ENCODE measurements around the gene DVL2.
A peak's percentile ranks its signal among the peaks of the same experiment; 100 is the strongest.
"Not testable (repeated sequence)": the region's sequence is repeated elsewhere in the genome, so short reads cannot be mapped to it uniquely, and the experiment has no call there.

Gene DVL2

DNA sequence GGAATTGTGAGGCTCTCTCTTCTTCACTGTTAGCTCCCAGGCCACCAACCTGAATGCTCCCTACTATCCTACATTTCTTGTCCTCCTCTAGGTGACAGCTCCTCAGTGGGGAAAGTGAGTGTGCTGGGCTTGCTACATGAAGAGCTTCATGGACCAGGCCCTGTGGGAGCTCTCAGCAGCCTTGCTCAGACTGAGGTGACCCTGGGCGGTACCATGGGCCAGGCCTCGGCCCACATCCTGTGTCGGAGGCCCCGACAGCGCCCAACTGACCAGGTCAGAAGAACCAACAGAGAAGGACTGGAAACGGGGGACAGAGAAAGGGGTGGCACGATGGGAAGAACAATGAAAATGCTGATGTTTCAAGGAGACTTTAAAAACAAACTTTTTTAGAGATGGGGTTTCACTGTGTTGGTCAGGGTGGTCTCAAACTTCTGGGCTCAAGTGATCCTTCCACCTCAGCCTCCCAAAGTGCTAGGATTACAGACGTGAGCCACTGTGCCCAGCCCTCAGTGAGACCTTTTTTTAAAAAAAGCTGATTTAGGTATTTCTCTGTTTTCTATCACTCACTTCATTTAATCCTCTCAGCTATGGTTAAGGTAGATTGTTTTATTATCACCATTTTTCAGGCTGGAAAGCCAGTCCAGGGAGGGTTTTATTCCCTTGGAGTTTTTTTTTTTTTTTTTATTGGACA lies 22.6 kb upstream of the DVL2 start:
- no peak for DNase-seq (ENCODE audit: low spot score)

DNA sequence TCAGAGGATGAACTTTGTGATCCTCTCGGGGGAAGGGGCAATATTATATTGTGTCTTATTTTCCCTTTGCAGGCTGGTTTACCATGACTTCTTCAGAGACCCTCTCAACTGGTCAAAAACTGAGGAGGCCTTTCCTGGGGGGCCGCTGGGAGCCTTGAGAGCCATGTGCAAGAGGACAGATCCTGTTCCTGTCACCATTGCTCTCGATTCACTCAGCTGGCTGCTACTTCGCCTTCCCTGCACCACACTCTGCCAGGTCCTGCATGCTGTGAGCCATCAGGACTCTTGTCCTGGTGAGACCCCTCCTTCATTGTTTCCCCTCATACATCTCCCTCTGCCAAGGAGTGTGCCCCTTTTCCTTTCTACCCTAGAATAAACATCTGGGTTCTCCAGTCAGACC lies 20.2 kb upstream of the DVL2 start:
- no peak for DNase-seq (ENCODE audit: low spot score)

DNA sequence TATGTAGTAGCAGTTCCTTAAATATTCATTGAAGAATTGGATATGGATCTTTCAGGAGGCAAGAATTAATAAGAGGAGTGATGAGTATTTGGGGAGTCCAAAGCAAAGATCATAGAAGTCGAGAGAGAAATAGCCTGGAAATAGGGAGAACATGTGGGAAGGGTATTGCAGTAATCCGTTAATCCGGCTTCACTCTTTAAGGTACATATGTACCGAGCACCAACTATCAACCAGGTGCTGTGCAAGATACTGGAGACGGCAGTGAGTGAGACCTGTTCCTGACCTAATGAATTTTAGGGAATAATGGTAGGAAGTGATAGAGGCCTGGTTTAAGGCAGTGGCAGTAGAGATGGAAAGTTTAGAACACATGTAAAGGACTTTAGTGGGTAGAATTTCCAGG lies 18.8 kb upstream of the DVL2 start:
- no peak for DNase-seq (ENCODE audit: low spot score)

DNA sequence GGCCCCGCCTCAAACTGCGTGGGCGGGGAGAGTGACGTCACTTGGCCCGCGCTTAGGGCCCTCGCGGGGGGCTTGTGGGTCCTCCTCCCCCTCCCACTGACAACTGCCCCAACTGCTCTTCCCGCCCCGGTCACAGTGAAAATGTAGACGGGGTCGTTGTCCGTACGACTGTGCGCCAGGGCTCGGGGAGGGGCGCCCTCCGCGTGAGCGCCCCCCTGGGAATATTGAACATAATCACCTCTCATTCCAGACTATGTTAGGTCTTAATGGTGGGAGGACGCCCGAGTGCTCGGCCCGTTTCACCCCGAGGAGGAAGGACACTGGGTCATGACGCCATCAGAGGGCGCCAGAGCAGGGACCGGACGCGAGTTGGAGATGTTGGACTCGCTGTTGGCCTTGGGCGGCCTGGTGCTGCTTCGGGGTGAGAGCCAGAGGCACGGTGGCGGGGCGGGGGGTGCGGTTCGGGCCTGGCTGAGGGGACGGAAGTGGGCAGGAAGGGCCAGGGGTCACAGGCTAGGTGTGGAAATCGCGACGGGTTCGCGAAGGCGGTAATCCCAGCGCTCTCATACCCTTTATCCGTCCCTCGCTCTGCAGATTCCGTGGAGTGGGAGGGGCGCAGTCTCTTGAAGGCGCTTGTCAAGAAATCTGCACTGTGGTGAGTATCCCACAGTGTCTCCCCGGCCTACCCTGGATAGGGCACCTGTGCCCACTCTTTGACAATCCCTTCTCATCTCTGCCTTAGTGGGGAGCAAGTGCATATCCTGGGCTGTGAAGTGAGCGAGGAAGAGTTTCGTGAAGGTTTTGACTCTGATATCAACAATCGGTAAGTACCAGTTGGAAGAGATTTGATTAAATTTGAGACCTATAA lies 18.1 kb upstream of the DVL2 start, which contains the start of gene ELP5:
TSS of gene ELP5 (plus strand) at position 40 of the 868 bp plus-strand sequence. CDS start at position 376, 336 bp downstream.
- peak; percentile 81 for DNase-seq (ENCODE audit: low spot score)

DNA sequence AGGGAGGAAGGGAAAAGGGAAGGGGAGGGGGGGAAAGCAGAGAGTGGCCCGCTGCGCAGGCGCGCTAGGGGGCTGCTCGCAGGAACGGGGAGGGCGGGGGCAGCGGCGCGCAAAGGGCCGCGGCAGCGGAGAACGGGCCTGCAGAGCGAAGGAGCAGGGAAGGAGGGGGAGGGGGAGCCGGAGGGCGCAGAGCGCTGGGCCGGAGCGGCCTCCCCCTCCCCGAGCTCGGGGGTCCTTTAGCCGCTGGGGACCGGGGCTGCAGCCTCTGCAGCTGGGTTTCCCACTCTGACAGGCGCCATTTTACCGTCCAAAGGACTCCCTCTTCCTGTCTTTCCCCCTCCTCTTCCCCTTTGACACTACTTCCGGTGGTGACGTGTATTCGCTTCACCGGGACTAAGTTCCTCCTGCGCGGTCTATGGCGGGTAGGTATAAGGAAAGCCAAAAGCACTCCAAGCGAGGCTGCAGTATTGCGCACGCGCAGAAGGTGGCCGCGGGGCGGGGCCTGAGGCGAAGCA lies 17.4 kb upstream of the DVL2 start, which contains the start of gene CTDNEP1:
TSS of gene CTDNEP1 (minus strand) at position 74 of the 515 bp plus-strand sequence. CDS start 438 bp downstream, outside the sequence.
- peak; percentile 99 for DNase-seq (ENCODE audit: low spot score)

DNA sequence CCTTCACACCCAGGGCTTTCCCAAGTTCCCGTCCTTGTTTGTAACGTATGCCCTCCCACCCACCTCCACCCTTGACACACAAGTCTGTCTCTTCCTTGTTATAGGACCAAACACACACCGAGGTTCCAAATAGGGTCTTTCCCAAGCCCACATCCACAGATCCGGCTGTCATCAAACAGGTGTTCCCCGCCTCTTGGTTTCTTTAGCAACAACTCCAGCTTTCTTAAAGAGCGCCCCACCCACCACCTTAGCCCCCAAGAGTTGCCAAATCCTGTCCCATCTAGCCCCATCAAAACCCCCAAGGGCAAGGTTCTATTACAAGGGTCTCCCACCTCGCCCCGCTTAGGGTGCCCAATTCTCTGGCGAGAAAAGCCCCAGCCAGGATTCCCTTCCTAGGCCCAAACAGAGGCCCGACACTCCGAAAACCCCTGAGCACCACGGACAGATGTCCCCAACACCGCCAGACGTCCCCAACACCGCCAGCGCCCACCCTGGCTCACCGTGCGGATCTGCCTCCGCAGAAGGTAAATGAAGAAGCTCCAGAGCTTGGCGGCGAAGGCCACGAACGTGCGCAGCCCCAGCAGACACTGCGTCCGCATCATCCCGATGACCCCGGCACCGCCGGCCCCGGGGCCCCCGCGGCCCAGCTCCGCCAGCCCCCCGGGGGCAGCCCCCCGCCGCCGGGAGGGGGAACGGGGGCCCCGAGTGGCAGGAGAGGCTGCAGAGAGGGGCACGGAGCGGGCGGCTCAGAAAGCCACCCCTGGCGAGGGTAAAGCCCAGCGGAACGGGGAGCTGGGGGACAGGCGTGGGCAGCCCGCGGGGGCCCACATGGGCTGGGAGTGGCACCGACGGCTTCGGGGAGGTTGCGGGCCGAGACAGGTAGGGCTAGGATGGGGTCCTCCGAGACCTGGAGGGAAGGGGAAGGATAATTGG lies 16.6 kb upstream of the DVL2 start:
- DNase-seq (ENCODE audit: low spot score) = no peak

DNA sequence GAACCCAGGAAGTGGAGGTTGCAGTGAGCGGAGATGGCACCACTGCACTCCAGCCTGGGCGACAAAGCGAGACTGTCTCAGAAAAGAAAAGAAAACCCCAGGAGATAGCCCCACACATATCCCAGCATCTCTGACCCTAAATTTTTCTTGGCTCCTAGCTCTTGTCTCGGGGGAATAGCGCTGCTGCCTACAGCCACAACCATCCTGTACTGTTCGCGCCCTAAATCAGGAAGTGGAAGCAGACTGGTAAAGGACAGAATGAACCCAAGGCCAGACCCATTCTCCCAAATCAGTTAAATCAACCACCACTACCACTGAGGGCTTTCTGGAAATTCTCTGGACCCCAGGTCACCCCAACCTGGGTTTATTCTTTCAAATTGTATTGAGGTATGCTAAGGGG lies 15.5 kb upstream of the DVL2 start:
- DNase-seq (ENCODE audit: low spot score) = no peak

DNA sequence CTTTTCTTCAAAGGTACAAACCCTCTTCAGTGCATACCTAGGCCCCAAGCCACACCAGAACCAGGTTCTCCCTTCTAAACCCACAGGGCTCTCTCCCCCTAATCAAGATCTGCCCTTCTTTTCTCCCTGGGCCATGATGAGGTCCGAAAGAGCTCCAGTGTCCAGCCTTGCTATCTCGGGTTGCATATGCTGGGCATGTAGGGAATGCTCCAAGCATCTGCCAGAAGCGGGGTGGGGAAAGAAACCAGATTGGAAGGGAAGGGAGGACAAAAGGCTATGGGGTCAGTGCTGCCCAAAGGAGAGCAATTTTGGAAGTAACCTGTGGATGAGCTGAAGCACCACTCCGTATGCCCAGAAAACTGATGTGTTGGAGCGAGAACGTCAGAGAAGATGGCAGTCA lies 14.9 kb upstream of the DVL2 start:
- no peak for DNase-seq (ENCODE audit: low spot score)

DNA sequence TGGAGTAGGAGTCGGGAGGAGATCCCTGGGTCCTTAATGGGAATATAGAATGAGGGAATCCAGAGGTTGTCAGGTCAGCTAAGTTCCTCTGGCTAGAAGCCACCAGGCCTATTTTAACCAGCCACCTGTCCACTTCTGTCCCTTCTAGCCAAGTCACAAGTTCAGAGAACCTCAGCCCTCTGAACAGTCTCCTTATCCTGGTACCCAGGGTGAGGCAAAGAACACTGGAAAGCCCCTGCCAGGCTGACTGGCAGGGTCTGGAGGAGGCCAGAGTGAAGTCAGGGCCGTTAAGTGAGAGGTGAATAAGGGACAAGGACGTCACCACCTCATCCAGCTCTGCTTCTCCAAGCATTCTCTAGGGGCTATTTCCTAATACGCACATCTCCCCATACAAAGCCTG lies 14.5 kb upstream of the DVL2 start:
- DNase-seq (ENCODE audit: low spot score) = no peak

DNA sequence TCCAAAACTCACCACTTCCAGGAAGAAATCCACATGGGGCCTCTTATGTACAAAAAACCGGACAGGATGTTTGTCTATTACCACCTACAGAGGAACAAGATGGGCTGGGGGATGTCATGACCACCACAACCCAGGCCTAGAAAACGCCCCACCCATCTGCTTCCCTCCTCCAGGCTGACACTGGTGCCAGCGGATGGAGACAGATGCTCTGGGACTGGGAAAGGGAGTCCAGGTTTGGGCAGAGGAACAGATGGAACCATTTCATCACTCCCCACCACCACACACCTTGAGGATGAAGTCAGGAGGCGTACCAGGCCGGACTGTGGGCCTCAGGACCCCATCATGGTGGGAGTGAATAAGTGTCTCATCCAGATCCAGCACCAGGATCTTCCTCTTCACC lies 12.5 kb upstream of the DVL2 start:
- DNase-seq (ENCODE audit: low spot score) = no peak

DNA sequence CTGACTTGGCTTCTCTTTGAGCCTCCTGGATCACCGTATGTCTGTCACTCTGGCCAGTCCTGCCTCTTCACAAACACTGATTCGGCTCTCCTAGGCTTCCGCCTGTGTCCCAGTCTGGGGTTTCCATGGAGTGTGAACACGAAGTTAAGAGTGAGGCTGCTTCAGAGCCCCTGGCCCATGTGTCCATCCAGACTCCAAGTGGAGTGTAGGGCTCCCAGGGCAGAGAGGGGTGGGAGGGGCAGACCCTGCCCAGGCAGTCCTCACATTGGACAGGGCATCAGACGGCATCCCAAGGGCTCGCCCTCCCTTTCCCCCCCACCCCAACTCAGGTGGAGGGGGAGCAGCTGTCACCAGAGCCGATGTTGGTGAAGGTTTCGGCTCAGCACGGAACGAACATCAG lies 9.5 kb upstream of the DVL2 start:
- DNase-seq (ENCODE audit: low spot score) = not testable (repeated sequence)

DNA sequence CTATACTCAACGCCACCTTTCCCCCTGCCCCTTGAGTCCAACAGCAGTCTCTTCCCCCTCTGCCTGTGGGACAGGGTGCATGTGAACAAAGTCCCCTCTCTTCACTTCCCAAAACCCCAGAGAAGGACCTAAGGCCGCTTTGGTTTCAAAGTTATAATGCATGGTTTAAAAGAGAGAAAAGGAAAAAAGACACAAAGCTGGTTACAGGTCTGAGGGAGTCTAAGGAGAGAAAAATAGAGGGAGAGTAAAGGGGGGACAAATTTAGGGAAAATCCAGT lies 9.1 kb upstream of the DVL2 start:
- DNase-seq (ENCODE audit: low spot score) = no peak

DNA sequence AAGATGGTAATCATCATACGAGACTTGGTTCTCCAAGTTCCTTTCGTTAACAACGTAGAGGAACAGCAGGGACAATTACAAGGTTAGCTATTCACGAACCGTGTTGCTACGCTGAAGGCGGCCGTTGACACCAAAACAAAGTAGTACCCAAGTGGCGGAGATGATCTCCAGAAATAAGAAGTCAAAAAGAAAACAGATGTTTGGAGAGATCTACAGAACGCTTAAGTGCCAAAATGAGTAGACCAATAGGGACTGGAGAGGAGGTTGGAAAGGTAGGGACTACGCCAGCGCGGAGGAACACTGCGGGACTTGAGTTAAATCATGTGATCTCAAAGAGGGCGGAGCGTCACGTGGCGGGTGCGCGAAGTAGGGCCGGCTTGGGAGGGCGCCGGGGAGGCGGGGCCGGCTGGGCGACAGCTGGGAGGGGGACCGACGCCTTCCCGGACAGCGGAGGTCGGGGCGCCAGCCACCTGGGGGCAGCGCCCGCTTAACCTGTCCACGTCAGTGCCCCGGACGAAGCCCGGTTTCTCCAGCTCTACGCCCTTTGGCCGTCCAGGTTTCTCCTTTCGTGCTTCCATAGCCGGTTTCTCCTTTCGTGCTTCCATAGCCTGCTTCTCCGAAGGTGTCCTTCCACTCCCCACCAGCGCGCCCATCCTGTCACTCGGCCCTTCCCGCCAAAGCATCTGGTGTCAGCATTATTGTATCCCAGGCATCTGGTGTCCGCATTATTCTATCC lies 8.6 kb upstream of the DVL2 start:
- peak; percentile 91 for DNase-seq (ENCODE audit: low spot score)

DNA sequence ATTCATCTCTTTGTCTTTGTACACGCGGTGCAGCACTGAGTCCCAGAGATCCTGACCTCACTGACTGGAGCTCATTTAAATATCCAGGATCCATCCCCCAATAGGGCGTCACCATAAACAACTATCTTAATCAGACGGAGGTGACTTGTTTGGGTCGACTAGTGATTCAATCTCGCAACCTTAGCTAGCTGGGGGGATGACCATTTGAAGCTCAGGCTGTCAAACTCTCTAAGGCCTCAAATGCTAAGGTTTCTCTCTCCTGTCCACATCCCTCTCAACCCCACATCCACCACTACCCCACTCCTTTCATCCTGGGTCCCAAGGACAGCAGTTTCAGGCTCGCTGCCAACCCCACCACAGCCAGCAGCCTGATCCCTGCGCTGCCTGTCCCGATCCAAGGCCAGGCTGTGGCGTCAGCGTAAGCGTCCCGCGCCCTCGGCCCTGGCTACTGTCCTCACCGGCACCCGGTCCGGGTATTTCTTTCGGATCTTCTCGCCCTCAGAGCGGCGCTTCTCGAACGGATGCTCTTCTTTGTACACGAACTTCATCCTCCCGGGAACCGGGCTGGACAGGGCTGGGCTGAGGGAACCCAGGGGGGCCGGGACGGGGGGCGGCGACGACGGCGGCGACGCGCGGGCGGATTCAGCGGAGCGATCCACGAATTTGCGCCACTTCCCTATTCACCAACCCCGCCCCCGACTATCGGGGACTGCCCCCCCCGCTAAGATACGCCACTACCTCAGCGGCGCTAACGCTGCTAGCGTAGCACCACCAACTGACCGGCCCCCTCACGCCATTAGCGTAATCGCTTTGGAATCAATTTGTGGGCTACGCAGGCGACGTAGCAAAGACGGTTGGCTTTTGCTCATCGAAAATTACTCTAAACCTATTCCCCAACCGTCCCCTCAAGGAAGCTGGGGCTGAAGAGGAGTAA lies 7.7 kb upstream of the DVL2 start, which contains the start of gene GABARAP:
TSS of gene GABARAP (minus strand) at position 667 of the 934 bp plus-strand sequence. CDS start at position 548, 119 bp downstream.
- peak; percentile 88 for DNase-seq (ENCODE audit: low spot score)

DNA sequence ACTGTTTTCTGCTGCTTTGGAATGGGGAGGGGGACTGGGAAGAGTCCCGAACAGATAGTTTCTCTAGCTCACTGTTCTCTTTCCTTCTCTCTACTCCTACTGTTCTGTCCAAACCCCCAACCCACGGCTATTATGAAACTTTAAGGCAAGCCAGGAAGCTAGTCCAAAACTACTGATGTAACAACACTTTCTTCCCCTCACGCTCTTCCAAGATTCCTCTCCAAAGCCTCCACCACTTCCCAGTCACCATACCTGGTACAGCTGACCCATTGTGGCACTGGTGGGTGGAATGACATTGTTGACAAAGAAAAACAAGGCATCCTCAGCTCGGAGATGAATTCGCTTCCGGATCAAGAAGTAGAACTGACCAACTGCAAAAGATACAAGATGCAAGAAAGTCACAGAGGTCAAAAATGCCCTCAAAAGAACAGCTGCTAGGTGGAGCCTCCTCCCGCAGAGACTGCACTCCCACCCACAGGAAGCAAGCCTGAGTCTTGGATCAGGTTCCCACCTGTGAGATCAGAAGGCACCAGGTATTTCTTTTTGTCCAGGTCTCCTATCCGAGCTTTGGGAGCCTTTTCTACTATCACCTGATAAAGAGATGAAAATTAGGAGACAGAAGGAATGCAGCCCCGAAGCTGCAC lies 6.9 kb upstream of the DVL2 start:
- no peak for DNase-seq (ENCODE audit: low spot score)

DNA sequence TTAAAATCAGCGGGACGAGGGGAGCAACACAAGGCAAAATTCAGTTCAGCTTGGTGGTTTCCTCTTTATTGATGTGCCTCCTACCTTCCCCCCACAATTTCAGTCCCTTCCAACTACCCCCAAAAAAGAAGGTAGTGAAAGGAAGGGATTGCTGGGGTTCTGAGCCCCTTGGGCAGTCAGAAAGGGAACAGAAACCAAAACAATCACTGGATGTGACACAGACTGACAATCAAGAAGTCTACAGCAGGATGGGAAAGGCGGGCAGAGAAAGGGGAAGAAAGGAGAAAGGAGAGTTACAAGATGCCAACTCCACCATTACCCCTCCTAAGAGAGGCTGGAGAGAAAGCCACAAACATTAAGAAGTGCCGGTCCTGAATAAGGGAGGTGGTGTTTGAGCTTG lies 6.1 kb upstream of the DVL2 start:
- no peak for DNase-seq (ENCODE audit: low spot score)

DNA sequence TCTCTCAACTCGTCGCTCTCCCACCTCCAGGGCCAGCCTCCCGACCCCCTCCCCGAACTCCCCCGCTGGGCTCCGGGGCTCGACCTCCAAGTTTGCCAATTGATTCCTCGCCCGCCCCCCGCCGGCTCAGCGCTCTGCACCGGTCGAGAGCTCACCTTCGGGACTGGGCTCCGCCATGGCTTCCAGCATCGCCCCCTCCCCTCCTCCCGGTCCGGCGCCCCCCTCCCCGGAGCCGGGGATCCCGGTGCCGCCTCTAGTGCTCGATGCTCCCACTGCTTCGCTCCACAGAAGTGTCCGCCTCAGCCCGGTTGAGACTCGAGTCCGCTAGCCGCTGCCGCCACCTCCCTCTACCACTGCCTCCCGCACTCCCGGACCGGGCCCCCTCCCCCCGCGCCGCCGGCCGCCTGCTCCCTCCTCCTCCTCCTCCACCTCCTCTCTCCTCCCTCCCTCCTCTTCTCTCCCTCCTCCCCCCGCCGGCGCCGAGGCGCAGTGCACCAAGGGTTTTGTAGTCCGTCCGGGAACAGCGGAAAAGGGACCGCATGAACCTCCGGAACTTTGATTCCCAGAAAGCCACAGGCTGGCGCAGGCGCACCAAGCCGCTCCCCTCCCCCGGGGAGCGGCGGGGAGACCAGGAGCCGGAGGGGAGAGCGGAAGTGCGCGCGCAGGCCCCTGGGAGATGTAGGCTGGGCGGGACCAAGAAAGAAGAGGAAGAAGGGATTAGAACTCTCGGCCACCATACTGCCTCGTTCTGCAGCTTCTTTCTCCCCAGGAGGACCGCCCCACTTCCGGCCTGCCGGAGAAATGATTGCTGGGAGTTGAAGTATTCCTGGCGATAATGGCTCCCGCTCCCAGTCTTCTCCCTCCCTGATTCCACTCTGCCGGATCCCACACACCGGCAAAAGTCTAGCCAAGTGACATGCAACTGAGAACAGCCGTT lies 5.0 kb upstream of the DVL2 start, which contains the start of gene PHF23:
TSS of gene PHF23 (minus strand) at position 367 of the 937 bp plus-strand sequence. CDS start at position 189, 178 bp downstream.
- peak; percentile 99 for DNase-seq (ENCODE audit: low spot score)

DNA sequence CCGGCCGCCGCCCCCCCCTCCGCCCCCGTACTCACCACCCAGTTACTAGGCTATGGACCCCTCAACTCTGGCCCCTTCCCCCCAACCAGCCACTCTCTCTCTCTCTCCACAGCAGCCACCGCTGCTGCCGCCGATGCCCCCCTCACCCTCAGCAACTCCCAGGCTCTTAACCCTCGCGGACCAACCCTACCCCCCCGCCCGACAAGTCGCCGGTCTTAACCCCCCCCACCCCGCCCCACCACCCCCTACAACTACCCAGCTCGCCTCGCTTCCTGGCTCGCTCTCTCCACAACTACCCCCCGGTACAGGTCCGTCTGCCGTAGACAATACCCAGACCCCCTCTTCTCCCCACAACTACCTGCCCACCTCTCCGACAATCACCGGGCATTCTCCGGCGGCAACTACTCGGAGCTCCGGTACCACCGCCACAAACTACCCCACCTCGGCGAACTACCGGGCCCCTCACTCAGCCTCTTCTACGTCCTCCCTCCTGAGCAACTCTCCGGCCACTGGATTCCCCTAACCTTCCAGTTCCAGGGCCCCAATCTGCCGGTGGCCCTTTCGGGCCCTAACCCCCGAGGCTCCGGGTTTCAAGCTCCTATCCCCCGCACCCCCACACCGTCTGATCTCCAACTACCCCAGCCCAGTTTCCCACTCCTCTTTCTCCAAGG lies 4.2 kb upstream of the DVL2 start:
- peak; percentile 32 for DNase-seq (ENCODE audit: low spot score)

Measured in CD4-positive, alpha-beta T cell treated with Interleukin-6 at 100 ng/mL for 8 hours (primary cell).